HFFc6 (cell line): Measurements from ENCODE around the gene SLC16A5. TPM values are rescaled to one million over a fixed set of nuclear protein-coding genes. Genes with fewer than 3 reads are reported as not detected.
"Not testable (repeated sequence)": the region's sequence is repeated elsewhere in the genome, so short reads cannot be mapped to it uniquely, and the experiment has no call there.

Source experiments
- DNase-seq: peaks from one replicate; pipeline ENCODE4 v3.0.0-alpha.2; 2018
- H3K27ac Mint-ChIP-seq: 2 replicates; pipeline ENCODE4 v1.8.0; 2020; ENCODE audit warnings: mild to moderate bottlenecking, mixed read lengths
- H3K27me3 Mint-ChIP-seq: 2 replicates; pipeline ENCODE4 v1.8.0; 2021; ENCODE audit warnings: mild to moderate bottlenecking, moderate library complexity, mixed read lengths; ENCODE audit not compliant: insufficient read depth
- H3K36me3 Mint-ChIP-seq: 2 replicates; pipeline ENCODE4 v1.8.0; 2021; ENCODE audit warnings: low read depth, mixed read lengths
- H3K4me1 Mint-ChIP-seq: 2 replicates; pipeline ENCODE4 v1.8.0; 2020; ENCODE audit warnings: low read depth, mixed read lengths
- H3K4me3 Mint-ChIP-seq: 2 replicates; pipeline ENCODE4 v1.8.0; 2020; ENCODE audit warnings: mild to moderate bottlenecking, moderate library complexity, mixed read lengths
- H3K9me3 Mint-ChIP-seq: 2 replicates; pipeline ENCODE4 v1.8.0; 2020; ENCODE audit warnings: mild to moderate bottlenecking, mixed read lengths
- CTCF ChIP-seq: fragments of 200-600 bp; sonication (generic); IDR thresholded peaks from 2 replicates; pipeline ENCODE4 v1.5.0; 2021; ENCODE audit warnings: antibody characterized with exemption, mild to moderate bottlenecking
- long read RNA-seq: library from polyadenylated mRNA; unstranded; transcript quantifications from one replicate; pipeline ENCODE4 v2.0.0, GENCODE V29; 2019
- total RNA-seq, 6 experiments: library from RNA; stranded (reverse); fragmentation: NEBNext Ultra II Directional; extraction: Animal tissue kit (Norgen Biotek cat#: 25700); gene quantifications; 2 replicates in 1 of 6; 3 replicates in 5 of 6; pipeline ENCODE4 v1.2.3, GENCODE V29; 2021

SLC16A5 gene
- 10 to 100 TPM; 13.9 to 25.0 (median 21.1) TPM for total RNA-seq
- long read RNA-seq, partial matches to known transcripts: 2 of 13 reads
- long read RNA-seq, other reads (novel, unspliced or antisense): 7 of 13 reads

DNA sequence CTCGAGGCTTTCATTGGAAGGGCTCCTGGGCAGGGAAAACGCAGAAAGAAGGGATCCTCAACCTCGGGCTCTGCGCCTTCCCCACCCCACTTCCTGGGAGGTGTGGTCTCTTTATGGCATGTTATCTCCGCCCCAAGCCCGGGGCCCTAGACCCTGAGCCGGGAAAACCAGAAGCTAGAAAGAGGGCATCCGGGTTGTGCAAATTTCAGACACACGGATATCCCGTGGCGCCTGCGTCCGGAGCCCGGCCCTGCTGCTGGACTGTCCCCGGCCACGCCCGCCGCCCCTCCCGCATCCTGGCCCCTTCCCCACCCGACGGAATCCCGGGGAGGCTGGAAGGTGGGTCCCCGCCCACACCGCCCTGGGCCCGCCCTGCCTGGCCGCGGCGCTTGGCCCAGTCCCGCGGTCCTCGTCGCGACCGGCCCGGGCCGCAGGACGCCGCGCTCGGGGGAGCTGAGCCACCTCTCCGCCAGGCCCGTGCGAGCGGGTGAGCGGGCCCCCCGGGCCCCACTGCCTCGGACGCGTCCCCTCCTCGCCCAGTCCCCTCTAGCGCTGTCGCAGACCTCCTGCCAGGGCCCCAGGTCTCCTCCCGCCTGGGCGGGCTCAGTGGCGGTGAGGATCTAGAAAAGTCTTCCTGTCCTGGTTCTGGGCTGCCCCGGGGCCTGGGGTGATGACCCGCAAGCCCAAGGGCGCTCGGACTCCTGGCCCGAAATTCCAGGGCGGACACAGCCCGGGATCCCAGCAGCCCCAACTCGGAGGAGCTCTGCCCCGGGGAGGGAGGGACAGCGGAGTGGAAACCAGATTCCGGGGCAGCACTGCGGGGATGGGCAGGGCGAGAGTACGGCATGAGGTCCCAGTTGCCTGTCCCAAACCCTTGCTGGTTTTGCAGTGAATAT is at the start of gene SLC16A5:
Gene SLC16A5 (plus strand): TSS at position 397 of the 896 bp plus-strand sequence. CDS start 5,683 bp downstream, outside the sequence.
- peak; percentile 88 for DNase-seq
- Mint-ChIP-seq H3K4me1 (peaks cover 76% of the 10 kb centered on the region), H3K27me3 (no peaks in the 10 kb centered on the region), H3K36me3 (no peaks in the 10 kb centered on the region), H3K27ac (peak within 1 kb of the TSS; percentile 94), H3K9me3 (no peaks in the 10 kb centered on the region), H3K4me3 (peak within 1 kb of the TSS; percentile 90)
- TF ChIP-seq CTCF: no peak

DNA sequence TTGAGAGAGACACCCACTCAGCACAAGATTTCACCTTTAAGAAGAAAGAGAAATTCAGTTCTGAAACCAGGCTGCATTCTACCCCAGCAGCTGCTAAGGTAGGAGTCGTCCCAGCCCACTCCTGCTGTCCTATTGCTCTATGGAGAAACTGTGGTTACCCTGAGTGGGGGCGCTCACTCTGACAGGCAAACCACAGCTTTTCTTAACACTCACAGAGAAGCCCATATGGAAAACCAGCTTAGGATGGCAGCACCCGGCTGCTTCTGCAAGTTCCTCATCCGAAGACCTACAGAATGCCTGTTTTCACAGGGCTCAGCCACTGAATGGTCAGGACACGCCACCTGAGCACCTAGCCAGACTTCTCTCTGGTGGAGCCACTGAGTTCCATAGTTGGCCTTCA is 48.5 kb upstream of the SLC16A5 start:
- no peak for TF ChIP-seq CTCF
- H3K36me3 Mint-ChIP-seq: peaks cover 29% of the 10 kb centered on the region
- H3K4me3 Mint-ChIP-seq: no peak overlapping the region
- H3K4me1 Mint-ChIP-seq: peaks cover 17% of the 10 kb centered on the region
- H3K27ac Mint-ChIP-seq: no peak overlapping the region
- peaks cover 7% of the 10 kb centered on the region for H3K27me3 Mint-ChIP-seq
- no peaks in the 10 kb centered on the region for H3K9me3 Mint-ChIP-seq
- no peak for DNase-seq

- Mint-ChIP-seq H3K4me1 (peaks cover 22% of the 10 kb centered on the region), H3K4me3 (no peak overlapping the region), H3K27me3 (no peaks in the 10 kb centered on the region; the same call in none of the 2 replicates), H3K9me3 (no peaks in the 10 kb centered on the region), H3K36me3 (peaks cover 25% of the 10 kb centered on the region), H3K27ac (no peak overlapping the region)
- DNase-seq: no peak
- no peak for TF ChIP-seq CTCF
Observed at GRCh38 chr17:75041656-75042280, 46.0 kb upstream of the SLC16A5 start.

DNA sequence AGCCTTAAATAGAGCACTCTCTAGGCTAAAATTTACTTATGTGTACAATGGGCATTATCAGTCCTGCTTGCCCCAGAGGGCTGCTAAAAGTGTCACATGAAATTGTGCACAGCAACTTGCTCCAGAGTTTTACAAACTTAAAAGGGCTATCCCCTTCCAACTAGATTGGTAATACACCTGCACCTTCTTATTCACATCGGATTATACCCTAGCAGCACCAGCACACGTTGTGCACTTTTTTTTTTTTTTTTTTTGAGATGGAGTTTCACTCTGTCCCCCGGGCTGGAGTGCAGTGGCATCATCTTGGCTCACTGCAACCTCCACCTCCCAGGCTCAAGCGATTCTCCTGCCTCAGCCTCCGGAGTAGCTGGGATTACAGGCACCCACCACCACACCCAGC is 44.0 kb upstream of the SLC16A5 start:
- Mint-ChIP-seq H3K4me1 (peaks cover 29% of the 10 kb centered on the region), H3K36me3 (peaks cover 16% of the 10 kb centered on the region)
- H3K9me3 Mint-ChIP-seq, H3K27ac Mint-ChIP-seq, H3K27me3 Mint-ChIP-seq, DNase-seq, H3K4me3 Mint-ChIP-seq: not testable (repeated sequence)

- no peak for DNase-seq
- Mint-ChIP-seq H3K27me3 (peaks cover 3% of the 10 kb centered on the region), H3K4me1 (peaks cover 34% of the 10 kb centered on the region), H3K4me3 (peak overlapping the region; percentile 57), H3K36me3 (peaks cover 11% of the 10 kb centered on the region), H3K27ac (no peak overlapping the region), H3K9me3 (no peaks in the 10 kb centered on the region)
- TF ChIP-seq CTCF: no peak
Observed at GRCh38 chr17:75044716-75045115, 43.0 kb upstream of the SLC16A5 start.

DNA sequence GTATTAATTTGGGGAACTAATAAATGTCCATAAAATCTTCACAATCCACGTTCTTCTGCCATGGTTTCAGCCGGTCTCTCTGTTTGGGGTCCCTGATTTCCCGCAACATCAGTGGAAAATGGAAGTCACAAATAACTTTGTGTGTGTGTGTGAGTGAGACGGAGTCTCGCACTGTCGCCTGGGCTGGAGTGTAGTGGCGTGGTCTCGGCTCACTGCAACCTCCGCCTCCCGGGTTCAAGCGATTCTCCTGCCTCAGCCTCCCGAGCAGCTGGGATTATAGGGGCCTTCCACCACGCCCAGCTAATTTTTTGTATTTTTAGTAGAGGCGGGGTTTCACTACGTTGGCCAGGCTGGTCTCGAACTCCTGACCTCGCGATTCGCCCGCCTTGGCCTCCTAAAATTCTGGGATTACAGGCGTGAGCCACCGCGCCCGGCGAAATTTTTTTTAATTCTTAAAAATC is 41.8 kb upstream of the SLC16A5 start:
- H3K27ac Mint-ChIP-seq: peak overlapping the region; percentile 97
- not testable (repeated sequence) for H3K36me3 Mint-ChIP-seq, DNase-seq

More for the DNA sequence above, 41.8 kb upstream of the SLC16A5 start:
- peak overlapping the region; percentile 98 for H3K4me3 Mint-ChIP-seq
- H3K9me3 Mint-ChIP-seq, H3K27me3 Mint-ChIP-seq: not testable (repeated sequence)
- H3K4me1 Mint-ChIP-seq: peaks cover 34% of the 10 kb centered on the region
